Activated CD4-positive, alpha-beta T cell treated with anti-CD3 and anti-CD28 coated beads, Interleukin-2, amount 50 U/mL, for 16 hours (primary cell): ENCODE results near the gene CYTH3.
"Not testable (repeated sequence)": the region's sequence is repeated elsewhere in the genome, so short reads cannot be mapped to it uniquely, and the experiment has no call there.

Experiments used
- DNase-seq: peaks from one replicate; pipeline ENCODE4 v3.0.0-alpha.2; 2020

CYTH3 gene

DNA sequence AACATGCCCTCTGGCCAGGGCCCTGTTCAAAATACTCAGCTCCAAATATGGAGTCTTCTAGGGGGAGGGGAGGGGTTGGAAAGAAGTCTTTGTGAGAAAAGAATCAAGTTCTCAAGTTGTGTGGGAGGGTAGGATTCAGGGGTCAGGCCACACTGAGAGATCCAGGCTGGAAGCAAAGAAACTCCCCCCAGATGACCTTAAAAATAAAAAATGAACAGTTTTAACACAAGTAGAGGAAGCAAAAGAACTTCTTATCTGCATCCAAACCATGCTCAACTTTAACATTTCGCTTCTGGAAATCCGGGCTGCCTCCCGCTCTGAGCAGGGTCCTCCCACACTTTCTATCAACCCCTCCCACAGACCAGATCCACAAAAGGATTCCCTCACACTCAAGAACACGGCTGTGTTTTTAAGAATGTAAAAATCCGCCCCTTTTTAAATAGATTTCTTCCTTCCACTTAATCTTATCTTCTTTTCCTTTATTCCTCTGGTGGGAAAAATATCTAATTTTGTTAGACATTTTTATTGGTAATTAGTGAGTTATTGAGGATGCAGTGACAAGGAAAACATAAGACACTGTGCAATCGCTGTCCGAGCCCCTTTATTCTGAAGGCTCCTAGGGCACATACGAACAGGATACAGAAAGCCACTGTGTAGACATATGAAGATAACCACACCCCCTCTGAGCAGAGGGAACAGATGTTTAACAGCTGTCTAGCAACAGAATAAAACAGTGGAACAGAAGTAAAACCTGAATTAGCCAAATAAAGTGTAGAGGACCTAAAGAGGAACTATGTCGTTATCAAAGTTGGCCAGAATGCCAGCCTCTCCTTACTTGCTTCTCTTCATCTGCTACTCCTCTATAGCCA is 43.8 kb downstream of the CYTH3 start:
- DNase-seq, result no peak

GRCh38 chr7:6227294-6227846 is 45.1 kb downstream of the CYTH3 start:
- DNase-seq, result no peak

DNA sequence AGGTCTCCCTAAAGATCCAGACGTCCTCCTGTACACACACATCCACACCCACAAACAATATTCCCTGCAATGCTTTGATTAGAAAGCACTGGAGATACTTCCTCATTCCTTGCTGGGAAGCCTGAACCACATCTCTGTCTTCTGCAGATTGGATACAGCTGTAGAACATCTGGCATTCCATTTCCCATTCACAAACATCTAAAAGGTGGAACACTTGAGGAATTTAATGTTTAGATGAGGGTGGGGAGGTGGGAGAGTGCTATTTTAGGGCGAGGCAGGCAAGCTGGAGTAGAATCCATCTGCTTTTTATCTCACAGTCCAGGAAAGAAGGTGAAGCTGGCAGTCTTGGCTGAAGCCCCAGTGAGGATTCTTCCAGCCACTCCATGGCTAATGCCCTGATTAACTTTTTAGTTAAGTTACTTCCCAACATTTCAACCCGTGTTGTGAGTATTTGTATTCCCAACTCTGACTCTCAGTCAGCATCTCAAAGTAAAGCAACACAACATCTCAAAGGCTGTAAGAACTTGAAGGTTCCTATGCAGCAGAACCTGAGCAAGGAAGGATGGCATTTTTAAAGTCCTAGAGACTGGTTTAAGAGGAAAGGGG is 46.1 kb downstream of the CYTH3 start:
- DNase-seq, result no peak

- not testable (repeated sequence) for DNase-seq
Observed at GRCh38 chr7:6223411-6223810, 49.0 kb downstream of the CYTH3 start.

DNA sequence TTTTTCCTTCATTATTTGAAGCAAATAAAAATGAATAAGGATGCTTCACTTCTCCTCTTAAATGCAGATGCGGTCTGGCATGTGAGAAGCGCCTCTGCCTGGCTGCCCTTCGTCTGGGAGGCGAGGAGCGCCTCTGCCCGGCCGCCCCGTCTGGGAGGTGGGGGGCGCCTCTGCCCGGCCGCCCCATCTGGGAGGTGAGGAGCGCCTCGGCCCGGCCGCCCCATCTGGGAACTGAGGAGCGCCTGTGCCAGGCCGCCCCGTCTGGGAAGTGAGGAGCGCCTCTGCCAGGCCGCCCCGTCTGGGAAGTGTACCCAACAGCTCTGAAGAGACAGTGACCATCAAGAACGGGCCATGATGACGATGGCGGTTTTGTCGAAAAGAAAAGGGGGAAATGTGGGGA is 49.4 kb downstream of the CYTH3 start:
- DNase-seq, result not testable (repeated sequence)

- peak; percentile 83 for DNase-seq
Observed at GRCh38 chr7:6221340-6222319, 50.8 kb downstream of the CYTH3 start.

DNA sequence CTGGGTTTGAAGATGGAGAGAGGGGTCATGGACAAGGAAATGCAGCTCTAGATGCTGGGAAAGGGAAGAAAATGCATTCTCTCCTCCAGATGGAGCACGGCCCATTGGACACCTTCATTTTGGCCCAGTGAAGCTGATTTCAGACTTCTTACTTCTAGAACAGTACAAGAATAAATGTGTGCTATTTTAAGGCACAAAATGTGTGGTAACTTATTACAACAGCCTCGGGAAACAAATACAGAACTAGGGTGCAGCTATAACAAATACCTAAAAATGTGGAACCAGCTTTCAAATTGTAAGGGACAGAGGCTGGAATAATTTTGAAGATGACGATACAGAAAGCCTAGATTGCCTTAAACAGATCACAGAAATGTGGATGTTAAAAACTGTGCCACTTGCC is 54.1 kb downstream of the CYTH3 start:
- no peak for DNase-seq

DNA sequence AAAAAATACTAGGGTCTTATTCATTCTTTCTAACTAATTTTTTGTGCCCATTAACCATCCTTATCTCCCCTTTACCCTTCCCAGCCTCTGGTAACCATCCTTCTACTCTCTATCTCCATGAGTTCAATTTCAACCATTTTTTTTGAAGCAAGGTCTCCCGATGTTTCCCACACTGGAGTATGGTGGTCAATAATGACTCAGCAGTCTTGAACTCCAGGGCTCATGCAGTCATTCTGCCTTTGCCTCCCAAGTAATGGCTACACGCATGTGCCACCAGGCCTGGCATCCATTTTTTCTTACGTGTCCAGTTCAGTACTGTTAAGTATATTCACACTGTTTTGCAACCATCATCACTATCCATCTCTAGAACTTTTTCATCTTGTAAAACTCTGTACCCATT is 60.4 kb downstream of the CYTH3 start:
- no peak for DNase-seq

DNA sequence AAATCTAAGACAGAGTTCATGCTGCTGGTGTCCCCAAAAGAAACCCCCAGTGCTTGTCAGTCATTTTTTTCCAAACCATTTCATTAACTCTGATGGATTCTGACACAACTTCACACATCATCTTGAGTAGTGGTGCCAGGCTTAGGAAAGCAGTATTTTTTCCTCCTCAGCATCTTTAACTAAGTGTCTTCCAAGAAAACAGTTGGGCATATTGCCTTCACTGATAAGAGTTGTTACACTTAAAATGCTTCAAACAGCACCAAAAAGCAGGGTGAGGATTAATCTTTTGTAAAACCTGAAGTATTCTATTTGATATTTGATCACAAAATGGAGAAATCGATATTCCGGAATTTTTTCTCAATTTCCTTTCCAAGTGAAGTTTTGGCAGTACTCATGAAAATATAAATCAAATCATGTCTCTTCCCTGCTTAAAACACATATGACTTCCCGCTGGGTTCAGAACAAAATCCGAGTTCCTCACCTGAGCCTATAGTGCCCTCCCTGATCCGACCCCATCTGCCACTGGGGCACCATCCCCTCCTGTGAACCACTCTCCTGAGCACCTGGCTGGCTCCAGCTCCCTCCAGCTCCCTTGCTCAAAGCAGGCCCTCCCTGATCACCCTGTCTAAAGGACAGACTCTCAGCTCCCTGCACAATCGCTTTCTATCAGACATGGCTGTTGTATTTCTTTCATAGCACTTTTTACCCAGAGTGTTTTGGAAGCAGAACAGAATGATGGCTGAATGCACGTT is 61.6 kb downstream of the CYTH3 start:
- no peak for DNase-seq

GRCh38 chr7:6209340-6209739 is 63.1 kb downstream of the CYTH3 start:
- DNase-seq, result no peak

- DNase-seq, result no peak
Observed at GRCh38 chr7:6208573-6209328, 63.7 kb downstream of the CYTH3 start.

DNA sequence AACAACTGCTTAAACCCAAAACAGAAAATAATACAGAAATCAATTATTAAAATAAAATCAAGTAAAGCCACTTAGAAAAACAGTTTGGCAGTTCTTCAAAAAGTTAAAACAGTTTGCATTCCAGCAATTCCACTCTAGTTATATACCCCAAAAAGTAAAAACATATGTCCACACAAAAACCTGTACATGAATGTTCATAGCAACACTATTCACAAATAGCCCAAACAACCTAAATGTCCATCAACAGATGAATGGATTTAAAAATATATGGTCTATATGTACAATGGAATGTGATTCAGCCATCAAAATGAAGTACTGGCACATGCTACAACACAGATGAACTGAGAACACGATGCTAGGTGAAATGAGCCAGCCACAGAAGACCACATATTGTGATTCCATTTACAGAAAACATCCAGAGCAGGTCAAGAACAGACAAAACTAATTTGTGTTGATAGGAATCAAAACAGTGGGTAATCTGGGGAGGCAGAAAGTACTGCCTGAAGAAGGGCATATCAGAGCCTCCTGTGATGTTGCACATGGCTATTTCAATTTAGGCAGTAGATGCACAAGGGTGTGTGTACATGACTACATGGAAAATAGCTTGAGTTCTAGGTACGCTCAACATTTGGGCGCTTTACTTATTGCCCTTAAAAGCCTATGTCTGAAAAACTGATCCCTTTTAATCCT is 66.3 kb downstream of the CYTH3 start:
- DNase-seq, result no peak

- DNase-seq, result no peak
Observed at GRCh38 chr7:6203381-6203780, 69.0 kb downstream of the CYTH3 start.

DNA sequence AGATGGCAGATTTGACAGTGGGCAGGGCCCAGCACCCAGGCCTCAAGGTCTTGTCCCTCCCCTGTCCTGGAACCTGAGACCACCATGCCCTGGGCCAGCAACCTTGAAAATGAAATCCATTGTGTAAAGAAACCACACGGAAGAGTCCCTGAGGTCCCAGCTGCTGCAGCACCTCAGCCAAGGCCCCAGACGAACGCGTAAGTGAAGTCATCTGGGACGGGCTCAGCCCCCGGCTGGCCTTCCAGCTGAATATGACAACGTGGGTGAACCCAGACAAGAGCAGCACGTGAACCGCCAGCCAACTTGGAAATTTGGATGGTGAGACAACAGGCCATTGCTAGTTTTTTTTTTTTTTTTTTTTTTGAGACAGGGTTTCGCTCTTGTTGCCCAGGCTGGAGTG is 70.3 kb downstream of the CYTH3 start:
- DNase-seq, result no peak

GRCh38 chr7:6200971-6201370 is 71.5 kb downstream of the CYTH3 start:
- no peak for DNase-seq

DNA sequence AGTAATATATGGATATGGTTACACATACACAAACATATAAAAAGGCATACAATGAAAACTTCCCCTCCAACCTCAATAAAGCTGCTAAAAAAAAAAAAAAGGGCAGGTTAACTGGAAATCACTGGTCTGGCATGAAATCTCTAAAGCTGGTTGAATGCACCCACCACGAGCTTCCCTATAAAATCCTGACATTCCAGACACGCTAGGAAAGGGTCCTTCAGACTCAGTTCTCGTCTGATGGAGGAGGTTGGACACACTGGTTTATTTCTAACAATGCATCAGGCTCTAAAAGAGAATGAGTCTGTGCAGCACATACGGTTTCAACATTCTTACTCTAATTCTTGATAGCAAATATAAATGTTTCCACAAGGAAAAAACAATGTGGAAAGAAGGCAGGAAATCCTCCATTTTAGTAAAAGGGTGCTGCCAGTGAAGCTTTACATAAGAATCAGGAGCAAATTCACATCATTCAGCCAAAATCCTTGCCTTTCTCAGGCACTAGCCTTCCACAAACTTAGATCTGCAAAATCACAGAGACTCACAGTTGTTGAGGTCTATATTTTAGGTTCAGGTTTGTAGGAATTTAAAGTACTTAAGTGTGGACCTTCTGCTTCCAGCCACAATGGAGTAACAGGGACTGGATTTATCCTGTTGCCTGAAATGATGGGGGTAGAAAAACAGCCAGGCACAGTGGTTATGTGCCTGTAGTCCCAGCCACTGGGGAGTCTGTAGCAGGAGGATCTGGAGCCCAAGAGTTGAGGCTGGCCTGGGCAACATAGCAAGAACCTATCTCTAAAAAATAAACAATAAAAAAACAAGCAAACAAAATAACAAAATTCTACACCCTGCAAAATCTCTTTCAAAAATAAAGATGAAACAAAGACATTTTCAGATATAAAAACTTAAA is 73.5 kb downstream of the CYTH3 start:
- no peak for DNase-seq

DNA sequence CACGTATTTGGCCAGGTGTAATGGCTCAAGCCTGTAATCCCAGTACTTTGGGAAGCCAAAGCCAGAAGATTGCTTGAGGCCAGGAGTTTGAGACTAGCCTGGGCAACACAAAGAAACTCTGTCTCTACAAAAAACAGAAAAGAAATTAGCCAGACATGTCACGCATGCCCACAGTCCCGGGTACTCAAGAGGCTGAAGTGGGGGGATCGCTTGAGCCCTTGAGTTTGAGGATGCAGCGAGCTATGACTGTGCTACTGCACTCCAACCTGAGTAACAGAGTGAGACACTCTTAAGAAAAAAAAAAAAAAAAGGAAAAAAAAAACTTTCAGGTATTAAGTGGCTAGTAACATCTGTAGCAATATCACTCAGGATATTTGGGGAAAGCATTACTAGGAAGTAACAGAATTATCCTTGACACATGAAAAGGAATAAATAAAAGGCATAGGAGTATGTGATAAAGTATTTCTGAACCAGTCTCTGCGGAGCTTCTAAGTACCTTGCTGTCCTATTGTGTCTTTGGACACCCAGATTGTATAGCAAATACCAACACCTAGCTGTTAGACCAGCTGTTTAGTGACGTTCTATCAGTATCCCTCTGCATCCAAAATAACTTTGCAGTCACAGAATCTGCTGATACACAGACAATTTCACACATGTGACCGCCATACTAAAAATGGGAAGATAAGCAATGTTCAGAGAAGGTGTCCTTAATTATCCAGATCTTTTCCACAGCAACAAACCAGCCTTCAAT is 74.4 kb downstream of the CYTH3 start:
- no peak for DNase-seq

DNA sequence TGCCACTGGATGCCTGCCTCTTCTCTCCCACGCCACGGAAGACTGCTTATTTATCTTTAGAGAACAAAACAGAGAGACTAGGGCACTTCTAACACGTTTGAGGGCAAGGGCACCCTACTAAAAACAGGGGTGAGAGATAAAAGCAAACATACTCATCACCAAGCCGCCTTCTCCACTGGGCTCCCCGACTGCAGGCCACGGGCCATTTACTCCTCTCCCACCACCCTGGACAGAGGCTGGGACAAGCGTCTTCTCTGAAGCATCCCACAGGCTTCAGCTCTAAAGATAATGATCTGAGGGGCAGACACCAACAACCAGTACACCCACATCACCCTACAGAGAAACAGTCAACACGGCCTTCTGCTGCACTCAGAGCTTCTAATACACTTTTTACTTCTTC is 78.7 kb downstream of the CYTH3 start:
- no peak for DNase-seq

DNA sequence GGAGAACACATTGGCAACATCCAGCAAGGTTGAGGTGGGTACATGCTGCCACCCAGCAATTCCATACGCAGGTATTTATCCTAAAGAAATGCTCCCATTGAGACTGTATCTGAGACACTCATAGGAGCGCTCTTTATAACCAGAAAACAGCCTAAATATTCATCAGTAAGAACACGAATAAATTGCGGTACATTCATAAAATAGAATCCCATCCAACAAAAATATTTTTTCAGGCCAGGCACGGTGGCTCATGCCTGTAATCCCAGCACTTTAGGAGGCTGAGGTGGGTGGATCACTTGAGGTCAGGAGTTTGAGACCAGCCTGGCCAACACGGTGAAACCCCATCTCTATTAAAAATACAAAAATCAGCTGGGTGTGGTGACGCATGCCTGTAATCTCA is 81.9 kb downstream of the CYTH3 start:
- DNase-seq, result not testable (repeated sequence)
